H9 (cell line): ENCODE data around the gene SSR2. TPM values are rescaled to one million over a fixed set of nuclear protein-coding genes. Genes with fewer than 3 reads are reported as not detected.

Experiments
- DNase-seq: peaks from one replicate; pipeline ENCODE4 v3.0.0-alpha.2; 2017
- H2AFZ ChIP-seq: one replicate; pipeline ENCODE4 v1.6.1; 2013; ENCODE audit warnings: mild to moderate bottlenecking, low read length, control low read depth, moderate library complexity
- H2AK5ac ChIP-seq: 2 replicates; pipeline ENCODE4 v1.6.1; 2013; ENCODE audit warnings: low read length, control low read depth, mixed read lengths; ENCODE audit not compliant: insufficient read length
- H2BK120ac ChIP-seq: one replicate; pipeline ENCODE4 v1.6.1; 2013; ENCODE audit warnings: low read depth, mild to moderate bottlenecking, low read length, control low read depth, inconsistent platforms; ENCODE audit not compliant: poor library complexity, severe bottlenecking
- H2BK12ac ChIP-seq: 2 replicates; pipeline ENCODE4 v1.6.1; 2013; ENCODE audit warnings: low read length, control low read depth, mixed read lengths, low read depth; ENCODE audit not compliant: insufficient read length
- H2BK15ac ChIP-seq: 2 replicates; pipeline ENCODE4 v1.6.1; 2013; ENCODE audit warnings: low read depth, low read length, control low read depth
- H2BK20ac ChIP-seq: one replicate; pipeline ENCODE4 v1.6.1; 2013; ENCODE audit warnings: low read depth, mild to moderate bottlenecking, low read length, control low read depth, inconsistent platforms; ENCODE audit not compliant: poor library complexity, severe bottlenecking
- H2BK5ac ChIP-seq: 2 replicates; pipeline ENCODE4 v1.6.1; 2013; ENCODE audit warnings: low read length, control low read depth, mixed read lengths; ENCODE audit not compliant: insufficient read length
- H3K14ac ChIP-seq: 2 replicates; pipeline ENCODE4 v1.6.1; 2013; ENCODE audit warnings: low read length, control low read depth; ENCODE audit not compliant: insufficient read depth
- H3K18ac ChIP-seq: 2 replicates; pipeline ENCODE4 v1.6.1; 2013; ENCODE audit warnings: low read depth, mild to moderate bottlenecking, mixed read lengths, low read length, control low read depth; ENCODE audit not compliant: insufficient read length
- H3K23ac ChIP-seq: 2 replicates; pipeline ENCODE4 v1.6.1; 2013; ENCODE audit warnings: low read length, control low read depth, mixed read lengths, low read depth; ENCODE audit not compliant: insufficient read length
- H3K23me2 ChIP-seq: 2 replicates; pipeline ENCODE4 v1.6.1; 2013; ENCODE audit warnings: low read depth, mild to moderate bottlenecking, mixed read lengths, low read length, control low read depth; ENCODE audit not compliant: insufficient read length, poor library complexity, severe bottlenecking
- H3K27ac ChIP-seq: 2 replicates; pipeline ENCODE4 v1.5.1; 2013; ENCODE audit warnings: low read length, control low read depth, mixed read lengths, low read depth; ENCODE audit not compliant: insufficient read length
- H3K27me3 ChIP-seq: 2 replicates; pipeline ENCODE4 v1.6.1; 2013; ENCODE audit warnings: low read length, control low read depth, inconsistent platforms; ENCODE audit not compliant: insufficient read depth
- H3K4ac ChIP-seq: 2 replicates; pipeline ENCODE4 v1.6.1; 2013; ENCODE audit warnings: low read depth, mild to moderate bottlenecking, control low read depth, inconsistent platforms, low read length, moderate library complexity
- H3K4me1 ChIP-seq: 2 replicates; pipeline ENCODE4 v1.6.1; 2013; ENCODE audit warnings: low read length, control low read depth, inconsistent platforms; ENCODE audit not compliant: insufficient read depth
- H3K4me2 ChIP-seq: 2 replicates; pipeline ENCODE4 v1.6.1; 2013; ENCODE audit warnings: low read length, control low read depth, mixed read lengths; ENCODE audit not compliant: insufficient read length, insufficient read depth
- H3K56ac ChIP-seq: 2 replicates; pipeline ENCODE4 v1.6.1; 2013; ENCODE audit warnings: low read depth, mild to moderate bottlenecking, mixed read lengths, low read length, control low read depth; ENCODE audit not compliant: insufficient read length
- H3K79me1 ChIP-seq: 2 replicates; pipeline ENCODE4 v1.6.1; 2013; ENCODE audit warnings: low read depth, mild to moderate bottlenecking, moderate library complexity, low read length, control low read depth, inconsistent platforms; ENCODE audit not compliant: insufficient read depth, poor library complexity, severe bottlenecking
- H3K79me2 ChIP-seq: 2 replicates; pipeline ENCODE4 v1.6.1; 2013; ENCODE audit warnings: low read length, control low read depth, inconsistent platforms; ENCODE audit not compliant: insufficient read depth
- H3K9ac ChIP-seq: 2 replicates; pipeline ENCODE4 v1.6.1; 2013; ENCODE audit warnings: low read length, control low read depth, mixed read lengths; ENCODE audit not compliant: insufficient read length; ENCODE audit errors: extremely low read depth
- H3K9me3 ChIP-seq: one replicate; pipeline ENCODE4 v1.6.1; 2013; ENCODE audit warnings: low read depth, low read length, inconsistent platforms; ENCODE audit not compliant: control insufficient read depth
- H3T11ph ChIP-seq: one replicate; pipeline ENCODE4 v1.6.1; 2013; ENCODE audit warnings: mild to moderate bottlenecking, low read length, control low read depth, inconsistent platforms
- H4K20me1 ChIP-seq: one replicate; pipeline ENCODE4 v1.6.1; 2013; ENCODE audit not compliant: control insufficient read depth, insufficient read length, insufficient read depth
- H4K5ac ChIP-seq: 2 replicates; pipeline ENCODE4 v1.6.1; 2013; ENCODE audit warnings: low read depth, mild to moderate bottlenecking, mixed read lengths, low read length, control low read depth; ENCODE audit not compliant: insufficient read length
- H4K8ac ChIP-seq: replicated peaks from 2 replicates; pipeline ENCODE4 v1.6.1; 2013; ENCODE audit warnings: low read length, control low read depth, mixed read lengths, low read depth; ENCODE audit not compliant: insufficient read length
- H4K91ac ChIP-seq: 2 replicates; pipeline ENCODE4 v1.6.1; 2013; ENCODE audit warnings: low read depth, mild to moderate bottlenecking, moderate library complexity, mixed read lengths, low read length, control low read depth; ENCODE audit not compliant: insufficient read length
- H3K27ac Mint-ChIP-seq, 3 experiments: 2 replicates in 2 of 3; 3 replicates in 1 of 3; pipeline ENCODE4 v1.8.0; 2020 to 2021; ENCODE audit warnings: mixed read lengths in 3 of 3, mild to moderate bottlenecking in 1 of 3, moderate library complexity in 1 of 3
- H3K27me3 Mint-ChIP-seq: 2 replicates; pipeline ENCODE4 v1.8.0; 2021; ENCODE audit warnings: low read depth, mild to moderate bottlenecking, moderate library complexity, mixed read lengths
- H3K36me3 Mint-ChIP-seq, 3 experiments: 2 replicates in 2 of 3; 3 replicates in 1 of 3; pipeline ENCODE4 v1.8.0; 2020 to 2021; ENCODE audit warnings: low read depth in 3 of 3, mixed read lengths in 3 of 3; ENCODE audit not compliant: insufficient read depth in 1 of 3
- H3K4me1 Mint-ChIP-seq, 2 experiments: 2 replicates each; pipeline ENCODE4 v1.8.0; 2020; ENCODE audit warnings: mixed read lengths in 2 of 2
- H3K4me3 Mint-ChIP-seq, 2 experiments: 2 replicates in 1 of 2; 3 replicates in 1 of 2; pipeline ENCODE4 v1.8.0; 2020 to 2021; ENCODE audit warnings: mild to moderate bottlenecking in 2 of 2, mixed read lengths in 2 of 2, moderate library complexity in 1 of 2
- H3K9me3 Mint-ChIP-seq, 2 experiments: 2 replicates in 1 of 2; 3 replicates in 1 of 2; pipeline ENCODE4 v1.8.0; 2020; ENCODE audit warnings: mild to moderate bottlenecking in 2 of 2, mixed read lengths in 2 of 2, moderate library complexity in 1 of 2
- WGBS: extraction: QIAGEN DNeasy Blood & Tissue Kit; methylation state at CpG from one replicate; pipeline ENCODE4 v1.1.7; 2013; ENCODE audit warnings: missing lambda C conversion rate, low lambda C conversion rate, mixed read lengths; ENCODE audit not compliant: insufficient read length; ENCODE audit errors: extremely low coverage; 5-methylcytosine and 5-hydroxymethylcytosine counted together
- total RNA-seq: library from RNA; stranded (reverse); gene quantifications from 2 replicates; pipeline ENCODE4 v1.2.1, GENCODE V29; 2021
- TF ChIP-seq, protein P1 (sequence below): fragments of 200-600 bp; sonication (generic); conservative IDR thresholded peaks from 3 replicates; pipeline ENCODE4 v1.8.0; 2021; ENCODE audit warnings: antibody characterized with exemption, mild to moderate bottlenecking

Gene SSR2
- total RNA-seq, 1 experiment from 2014 or later, result 170 TPM

DNA sequence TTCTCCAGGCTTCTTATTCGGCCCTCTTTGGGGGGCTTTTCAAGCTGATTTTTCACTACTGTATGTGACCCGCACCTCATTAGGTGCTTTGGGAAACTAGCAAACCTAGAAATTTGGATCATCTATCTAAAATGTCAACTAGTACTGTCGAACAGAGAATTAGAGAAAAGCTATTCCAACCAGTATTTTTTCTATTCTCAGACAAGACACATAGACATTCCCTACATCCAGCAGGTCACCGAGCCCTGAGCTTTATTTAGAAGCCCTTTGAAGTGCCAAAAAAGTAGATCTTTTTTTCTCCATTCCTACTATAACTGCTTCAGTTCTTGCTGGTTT lies 310 bp upstream of the SSR2 start:
- Mint-ChIP-seq H3K27me3 (peaks cover 32% of the 10 kb centered on the region), H3K27ac (no peak overlapping the region)
- WGBS, result no CpG with 5 or more reads among the region's 4 CpGs

More for the DNA sequence above, 310 bp upstream of the SSR2 start:
- Histone ChIP-seq H3K9me3 (no peaks in the 10 kb centered on the region), H3K18ac (no peak overlapping the region), H3K79me2 (peaks cover 8% of the 10 kb centered on the region; the same call in 1 of the 2 replicates), H3K79me1 (peaks cover 6% of the 10 kb centered on the region), H2BK5ac (no peak overlapping the region), H3K4me1 (peaks cover 2% of the 10 kb centered on the region; the same call in 1 of the 2 replicates), H4K91ac (no peak overlapping the region), H4K5ac (no peak overlapping the region), H3K14ac (no peak overlapping the region), H2AK5ac (no peak overlapping the region), H3K23ac (no peak overlapping the region), H3K4ac (no peak overlapping the region), H2BK120ac (no peak overlapping the region), H3K27me3 (no peaks in the 10 kb centered on the region; the same call in 1 of the 2 replicates), H3K4me2 (peak overlapping the region; percentile 78), H3K9ac (no peak overlapping the region), H2BK20ac (no peak overlapping the region), H4K20me1 (no peaks in the 10 kb centered on the region), H3K23me2 (peaks cover 7% of the 10 kb centered on the region), H2BK15ac (no peak overlapping the region), H3K27ac (no peak overlapping the region), H2AFZ (no peak overlapping the region), H3K56ac (no peak overlapping the region), H4K8ac (no peak overlapping the region), H2BK12ac (no peak overlapping the region), H3T11ph (no peak overlapping the region)
- peaks cover 27 to 41% (median 37%) of the 10 kb centered on the region in 3 experiments; a peak in 6 of 7 replicates for H3K36me3 Mint-ChIP-seq
- H3K4me3 Mint-ChIP-seq, result peak overlapping the region; percentile 91 to 96
- TF ChIP-seq, protein P1, sequence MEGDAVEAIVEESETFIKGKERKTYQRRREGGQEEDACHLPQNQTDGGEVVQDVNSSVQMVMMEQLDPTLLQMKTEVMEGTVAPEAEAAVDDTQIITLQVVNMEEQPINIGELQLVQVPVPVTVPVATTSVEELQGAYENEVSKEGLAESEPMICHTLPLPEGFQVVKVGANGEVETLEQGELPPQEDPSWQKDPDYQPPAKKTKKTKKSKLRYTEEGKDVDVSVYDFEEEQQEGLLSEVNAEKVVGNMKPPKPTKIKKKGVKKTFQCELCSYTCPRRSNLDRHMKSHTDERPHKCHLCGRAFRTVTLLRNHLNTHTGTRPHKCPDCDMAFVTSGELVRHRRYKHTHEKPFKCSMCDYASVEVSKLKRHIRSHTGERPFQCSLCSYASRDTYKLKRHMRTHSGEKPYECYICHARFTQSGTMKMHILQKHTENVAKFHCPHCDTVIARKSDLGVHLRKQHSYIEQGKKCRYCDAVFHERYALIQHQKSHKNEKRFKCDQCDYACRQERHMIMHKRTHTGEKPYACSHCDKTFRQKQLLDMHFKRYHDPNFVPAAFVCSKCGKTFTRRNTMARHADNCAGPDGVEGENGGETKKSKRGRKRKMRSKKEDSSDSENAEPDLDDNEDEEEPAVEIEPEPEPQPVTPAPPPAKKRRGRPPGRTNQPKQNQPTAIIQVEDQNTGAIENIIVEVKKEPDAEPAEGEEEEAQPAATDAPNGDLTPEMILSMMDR, result no peak
- H3K9me3 Mint-ChIP-seq, result no peaks in the 10 kb centered on the region
- DNase-seq, result no peak
- H3K4me1 Mint-ChIP-seq, result peaks cover 13% of the 10 kb centered on the region in 2 experiments
